ENCODE data around the gene GP5. TPM values are rescaled to one million over a fixed set of nuclear protein-coding genes. Genes with fewer than 3 reads are reported as not detected.
A peak's percentile ranks its signal among the peaks of the same experiment; 100 is the strongest.

The GP5 gene
- total RNA-seq, 2 experiments from 2014 or later: 3.3 TPM

DNA sequence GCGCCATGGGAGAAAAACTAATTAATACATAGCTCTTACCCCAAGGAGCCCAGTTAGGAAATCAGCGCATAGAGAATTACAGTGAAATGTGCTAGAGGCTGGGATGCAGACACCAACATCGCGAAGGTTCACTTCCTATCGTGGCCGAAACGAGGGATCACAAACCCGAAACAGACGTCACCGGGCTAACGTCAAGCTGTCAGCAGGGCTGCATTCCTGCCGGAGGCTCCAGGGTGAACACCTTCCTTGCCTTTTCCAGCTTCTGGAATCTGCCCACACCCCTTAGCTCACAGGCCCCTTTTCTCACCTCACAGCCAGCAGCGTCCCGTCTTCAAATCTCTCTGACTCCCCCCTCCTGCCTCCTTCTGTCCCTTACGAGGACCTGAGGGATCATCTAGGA is 13.0 kb downstream of the GP5 start:
- Histone ChIP-seq H3K27me3 (ENCODE audit: control insufficient read depth in 1 of 2, insufficient read depth in 2 of 2, low read length in 2 of 2) (peaks cover 0 to 2% of the 10 kb centered on the region in 2 experiments), H3K36me3 (ENCODE audit: insufficient read depth, low read length) (no peaks in the 10 kb centered on the region), H3K4me3 (ENCODE audit: low read length) (no peak overlapping the region), H3K9me3 (ENCODE audit: control insufficient read depth in 1 of 2, insufficient read depth in 1 of 2, low read length in 2 of 2) (peaks cover 3 to 12% of the 10 kb centered on the region in 2 experiments), H3K4me1 (ENCODE audit: insufficient read depth, low read length) (no peaks in the 10 kb centered on the region), H3K27ac (ENCODE audit: low read depth in 1 of 2, low read length in 2 of 2) (no peak overlapping the region)
- no peaks in the 10 kb centered on the region for H3K27me3 Mint-ChIP-seq
- peak in 1 of 14 experiments; percentile 27 for DNase-seq
- TF ChIP-seq CTCF (IDR thresholded peaks at IDR 0.05): no peak
- H3K9me3 Mint-ChIP-seq: no peaks in the 10 kb centered on the region
- no peak overlapping the region for H3K4me3 Mint-ChIP-seq
- ChIA-PET POLR2A (interaction anchor here (1.0 kb wide), 1 partner anchor 12 kb away, joined by 4 read pairs; the partner anchor contains the start of gene GP5), CTCF (no interaction called here)
- no peaks in the 10 kb centered on the region for H3K4me1 Mint-ChIP-seq (ENCODE audit: low read depth)
- no peaks in the 10 kb centered on the region for H3K36me3 Mint-ChIP-seq (ENCODE audit: low read depth)
- ATAC-seq (ENCODE audit: poor library complexity): no peak
- no peak overlapping the region for H3K27ac Mint-ChIP-seq
- intact Hi-C loops (cut with DNase I, micrococcal nuclease): no loop called here

GRCh38 chr3:194384569-194385001 is 14.5 kb downstream of the GP5 start:
- H3K4me3 Mint-ChIP-seq: no peak overlapping the region
- H3K9me3 Mint-ChIP-seq: no peaks in the 10 kb centered on the region
- ChIA-PET CTCF (interaction anchor here (1.1 kb wide), 1 partner anchor 51 kb away, joined by 3 read pairs; no protein-coding TSS in a partner anchor), POLR2A (no interaction called here)
- DNase-seq (no peak), ATAC-seq (ENCODE audit: poor library complexity) (no peak)
- H3K27ac ChIP-seq (ENCODE audit: low read depth in 1 of 2, low read length in 2 of 2): no peak overlapping the region
- no peaks in the 10 kb centered on the region for H3K36me3 ChIP-seq (ENCODE audit: insufficient read depth, low read length)
- no peak overlapping the region for H3K27ac Mint-ChIP-seq
- no peaks in the 10 kb centered on the region for H3K36me3 Mint-ChIP-seq (ENCODE audit: low read depth)
- intact Hi-C loops (cut with DNase I, micrococcal nuclease): no loop called here
- no peak overlapping the region for H3K4me3 ChIP-seq (ENCODE audit: low read length)
- no peaks in the 10 kb centered on the region for H3K4me1 Mint-ChIP-seq (ENCODE audit: low read depth)
- H3K4me1 ChIP-seq (ENCODE audit: insufficient read depth, low read length): no peaks in the 10 kb centered on the region
- H3K9me3 ChIP-seq (ENCODE audit: control insufficient read depth in 1 of 2, insufficient read depth in 1 of 2, low read length in 2 of 2): peaks cover 0 to 12% of the 10 kb centered on the region in 2 experiments
- H3K27me3 Mint-ChIP-seq: no peaks in the 10 kb centered on the region
- H3K27me3 ChIP-seq (ENCODE audit: control insufficient read depth in 1 of 2, insufficient read depth in 2 of 2, low read length in 2 of 2): peaks cover 0 to 2% of the 10 kb centered on the region in 2 experiments
- no peak for TF ChIP-seq CTCF (IDR thresholded peaks at IDR 0.05)

DNA sequence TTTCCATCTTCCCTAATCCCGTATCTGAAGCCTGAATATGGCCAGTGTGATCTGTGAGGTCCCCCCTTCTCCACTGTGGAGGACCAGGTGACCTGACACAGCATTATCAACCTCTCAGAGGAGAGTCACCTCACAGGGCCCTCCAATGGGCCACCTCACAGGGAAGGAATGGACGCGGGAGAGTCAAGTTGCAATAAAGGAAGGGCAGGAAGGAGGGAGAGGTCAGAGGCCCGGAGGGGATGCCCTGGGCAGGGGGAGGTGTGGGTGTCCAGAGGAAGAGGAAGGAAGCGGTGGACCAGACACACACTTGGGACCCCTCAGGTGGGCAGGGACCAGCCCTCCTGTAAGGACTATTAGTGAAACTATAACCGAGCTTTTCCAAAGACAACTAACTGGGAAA is 14.9 kb downstream of the GP5 start:
- Histone ChIP-seq H3K4me1 (ENCODE audit: insufficient read depth, low read length) (no peaks in the 10 kb centered on the region), H3K4me3 (ENCODE audit: low read length) (no peak overlapping the region), H3K36me3 (ENCODE audit: insufficient read depth, low read length) (no peaks in the 10 kb centered on the region), H3K27me3 (ENCODE audit: control insufficient read depth in 1 of 2, insufficient read depth in 2 of 2, low read length in 2 of 2) (peaks cover 0 to 2% of the 10 kb centered on the region in 2 experiments), H3K27ac (ENCODE audit: low read depth in 1 of 2, low read length in 2 of 2) (no peak overlapping the region), H3K9me3 (ENCODE audit: control insufficient read depth in 1 of 2, insufficient read depth in 1 of 2, low read length in 2 of 2) (peaks cover 0 to 8% of the 10 kb centered on the region in 2 experiments)
- ATAC-seq (ENCODE audit: poor library complexity) (no peak), DNase-seq (peak in 1 of 14 experiments; percentile 14)
- Mint-ChIP-seq H3K4me1 (ENCODE audit: low read depth) (no peaks in the 10 kb centered on the region), H3K36me3 (ENCODE audit: low read depth) (no peaks in the 10 kb centered on the region), H3K27ac (no peak overlapping the region), H3K4me3 (no peak overlapping the region), H3K27me3 (no peaks in the 10 kb centered on the region), H3K9me3 (no peaks in the 10 kb centered on the region)
- intact Hi-C loops (cut with DNase I, micrococcal nuclease): no loop called here
- CTCF ChIA-PET: interaction anchor here (1.1 kb wide), 1 partner anchor 51 kb away, joined by 3 read pairs; no protein-coding TSS in a partner anchor
- POLR2A ChIA-PET: no interaction called here
- TF ChIP-seq CTCF (IDR thresholded peaks at IDR 0.05): no peak

All from CD4-positive, alpha-beta T cell (primary cell).